ENCODE results near the gene CHMP2A.
A peak's percentile ranks its signal among the peaks of the same experiment; 100 is the strongest.
"Not testable (repeated sequence)": the region's sequence is repeated elsewhere in the genome, so short reads cannot be mapped to it uniquely, and the experiment has no call there.

Gene CHMP2A

GRCh38 chr19:58544591-58545285, 10.2 kb downstream of the CHMP2A start:
- peak overlapping the region in 20 of 21 experiments; percentile 76 to 96 (median 90) for H3K27ac ChIP-seq
- H3K4me3 ChIP-seq = peak overlapping the region; percentile 76 to 96 (median 94)

DNA sequence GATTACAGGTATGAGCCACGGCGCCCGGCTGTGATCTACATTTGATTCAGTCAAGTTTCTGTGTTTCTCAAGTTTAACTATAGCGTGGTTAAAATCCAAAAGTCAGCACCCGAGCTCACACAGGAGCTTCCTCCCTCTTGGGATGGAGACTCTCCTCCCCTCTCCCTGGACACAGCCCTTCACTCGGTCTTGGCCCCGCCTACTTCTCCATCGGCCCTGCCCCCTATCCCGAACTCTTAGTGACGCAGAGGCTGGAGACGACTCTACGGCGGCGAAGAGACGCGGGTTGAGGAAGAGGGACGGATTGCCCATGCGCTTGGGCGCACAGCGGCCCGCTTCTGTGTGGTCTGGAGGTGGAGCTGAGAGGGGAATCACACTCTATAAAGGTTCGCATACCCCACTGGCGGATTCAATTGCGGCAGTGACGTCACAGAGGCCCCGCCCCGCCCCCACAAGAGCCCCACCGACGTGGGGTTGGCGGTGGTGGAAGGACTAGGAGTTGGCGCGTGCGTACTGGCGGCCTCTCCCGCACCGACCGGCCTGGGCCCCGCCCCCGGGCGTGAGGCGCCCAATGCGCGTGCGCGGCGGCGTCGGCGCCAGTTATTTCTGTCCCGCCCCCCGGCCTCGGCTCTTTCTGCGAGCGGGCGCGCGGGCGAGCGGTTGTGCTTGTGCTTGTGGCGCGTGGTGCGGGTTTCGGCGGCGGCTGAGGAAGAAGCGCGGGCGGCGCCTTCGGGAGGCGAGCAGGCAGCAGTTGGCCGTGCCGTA, 10.9 kb downstream of the CHMP2A start, which contains the start of gene TRIM28:
TRIM28 (plus strand) TSS at position 239 of the 765 bp plus-strand sequence. CDS start 694 bp downstream, outside the sequence.
- Histone ChIP-seq H3K27ac (peak within 1 kb of the TSS in 20 of 21 experiments; percentile 76 to 96 (median 90)), H3K4me3 (peak within 1 kb of the TSS; percentile 76 to 96 (median 94))

- Histone ChIP-seq H3K27ac (peak overlapping the region in 20 of 21 experiments; percentile 76 to 96 (median 90)), H3K4me3 (peak overlapping the region in 3 of 7 experiments; percentile 76 to 96 (median 93))
Measured at GRCh38 chr19:58542641-58543372, 12.1 kb downstream of the CHMP2A start.

DNA sequence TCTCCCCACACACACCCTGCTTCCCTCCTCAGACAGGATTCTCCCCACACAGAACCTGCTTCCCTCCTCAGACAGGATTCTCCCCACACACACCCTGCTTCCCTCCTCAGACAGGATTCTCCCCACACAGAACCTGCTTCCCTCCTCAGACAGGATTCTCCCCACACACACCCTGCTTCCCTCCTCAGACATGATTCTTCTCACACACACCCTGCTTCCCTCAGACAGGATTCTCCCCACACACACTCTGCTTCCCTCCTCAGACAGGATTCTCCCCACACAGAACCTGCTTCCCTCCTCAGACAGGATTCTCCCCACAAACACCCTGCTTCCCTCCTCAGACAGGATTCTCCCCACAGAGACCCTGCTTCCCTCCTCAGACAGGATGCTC, 15.7 kb downstream of the CHMP2A start:
- peak overlapping the region in 1 of 21 experiments; percentile 40 for H3K27ac ChIP-seq
- H3K4me3 ChIP-seq = not testable (repeated sequence)

DNA sequence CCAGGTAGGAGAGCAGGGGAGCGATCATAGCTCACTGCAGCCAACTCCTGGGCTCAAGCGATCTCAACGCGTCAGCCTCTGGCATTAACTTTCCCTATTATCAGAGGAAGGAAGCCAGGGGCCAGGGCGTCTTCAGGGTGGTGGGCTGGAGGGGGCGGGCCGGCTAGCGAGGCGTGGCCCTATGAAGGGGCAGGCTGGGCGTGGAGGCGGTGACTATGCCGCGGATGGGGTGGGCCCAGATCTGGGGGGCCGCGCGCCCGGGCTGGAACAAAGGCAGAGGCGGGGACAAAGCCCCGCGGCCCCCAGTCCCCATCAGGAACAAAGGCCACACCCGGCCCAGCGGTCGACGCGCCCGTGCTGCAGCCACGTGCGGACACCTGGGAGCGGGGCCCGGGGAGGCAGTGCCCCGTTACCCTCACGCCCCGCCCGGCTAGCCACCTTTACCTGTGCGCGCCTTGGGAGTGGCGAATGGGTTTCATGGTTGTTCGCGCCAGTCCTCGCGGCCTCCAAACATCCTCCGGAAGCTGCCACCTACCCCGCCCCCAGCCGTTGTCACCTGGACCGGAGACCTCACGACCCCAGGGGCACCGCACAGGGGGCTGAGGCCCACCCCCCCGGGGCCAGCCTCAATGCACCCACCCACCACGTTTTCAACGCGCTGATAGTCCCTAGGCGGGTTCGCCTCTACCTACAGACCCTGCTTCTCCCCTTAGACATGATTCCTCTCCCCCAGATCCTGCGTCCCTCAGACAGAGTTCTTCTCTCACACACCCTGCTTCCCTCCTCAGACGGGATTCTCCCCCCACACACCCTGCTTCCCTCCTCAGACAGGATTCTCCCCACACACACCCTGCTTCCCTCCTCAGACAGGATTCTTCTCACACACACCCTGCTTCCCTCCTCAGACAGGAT, 16.4 kb downstream of the CHMP2A start:
- Histone ChIP-seq H3K4me3 (peak overlapping the region; percentile 20 to 38 (median 32)), H3K27ac (peak overlapping the region in 13 of 21 experiments; percentile 18 to 85 (median 42))

DNA sequence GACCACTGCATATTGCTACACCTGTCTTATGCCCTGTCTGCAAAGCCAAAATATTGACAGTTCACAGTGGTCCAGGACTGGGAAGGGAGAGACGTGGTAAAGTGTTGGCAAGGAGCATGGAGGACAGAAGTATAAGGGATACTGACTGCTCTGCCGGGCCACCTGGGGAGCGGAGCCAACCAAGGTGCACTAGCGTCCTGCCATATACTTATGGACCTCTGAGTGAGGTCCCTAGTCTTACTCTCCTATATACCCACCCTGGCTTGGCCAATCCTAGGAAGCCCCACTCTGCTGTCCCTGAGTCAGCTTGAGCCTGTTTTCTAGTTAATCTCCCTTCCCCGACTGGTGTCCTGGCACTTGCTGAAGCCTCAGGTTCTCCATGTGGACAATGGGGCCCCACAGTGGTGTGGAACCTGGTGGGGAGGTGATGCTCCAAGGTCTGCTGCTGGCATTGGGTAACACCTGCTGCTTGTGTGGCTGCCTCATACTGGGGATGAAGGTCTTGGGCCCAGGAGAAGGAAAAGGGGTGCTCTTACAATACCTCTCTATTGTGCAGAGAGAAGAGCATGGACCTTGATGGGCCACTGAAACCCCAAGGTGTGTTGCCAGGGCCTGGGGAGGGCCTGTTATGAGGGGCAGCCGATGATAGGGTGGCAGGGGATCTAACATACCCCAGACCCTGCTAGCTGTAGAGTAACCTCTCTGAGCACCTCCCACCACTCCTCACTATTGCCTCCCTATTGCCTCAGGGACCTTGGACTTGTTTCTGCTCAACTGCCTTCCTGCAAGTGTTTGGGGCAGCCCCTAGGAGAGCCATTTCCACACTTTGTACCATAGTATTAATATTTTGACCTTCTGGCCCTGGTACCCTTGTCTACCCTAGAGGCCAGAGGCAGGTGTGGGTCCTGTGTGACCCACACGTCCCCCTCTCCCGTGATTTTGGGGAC, 17.8 kb downstream of the CHMP2A start:
- H3K4me3 ChIP-seq = no peak overlapping the region
- no peak overlapping the region for H3K27ac ChIP-seq

DNA sequence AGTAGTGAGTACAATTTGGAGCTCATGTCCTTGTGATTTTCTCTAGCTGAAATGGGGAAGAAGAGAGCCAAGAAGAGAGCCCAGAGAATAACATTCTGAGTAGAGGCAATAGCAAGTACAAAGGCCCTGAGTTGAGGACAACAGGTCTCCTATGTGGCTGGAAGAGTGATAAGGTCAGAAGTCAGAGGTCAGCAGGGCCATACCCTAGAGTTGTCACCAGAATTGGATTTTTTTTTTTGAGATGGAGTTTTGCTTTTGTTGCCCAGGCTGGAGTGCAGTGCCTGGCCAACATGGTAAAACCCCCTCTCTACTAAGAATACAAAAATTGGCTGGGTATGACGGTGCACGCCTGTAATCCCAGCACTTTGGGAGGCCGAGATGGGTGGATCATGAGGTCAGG, 19.0 kb downstream of the CHMP2A start:
- no peak overlapping the region for H3K4me3 ChIP-seq
- no peak overlapping the region for H3K27ac ChIP-seq

DNA sequence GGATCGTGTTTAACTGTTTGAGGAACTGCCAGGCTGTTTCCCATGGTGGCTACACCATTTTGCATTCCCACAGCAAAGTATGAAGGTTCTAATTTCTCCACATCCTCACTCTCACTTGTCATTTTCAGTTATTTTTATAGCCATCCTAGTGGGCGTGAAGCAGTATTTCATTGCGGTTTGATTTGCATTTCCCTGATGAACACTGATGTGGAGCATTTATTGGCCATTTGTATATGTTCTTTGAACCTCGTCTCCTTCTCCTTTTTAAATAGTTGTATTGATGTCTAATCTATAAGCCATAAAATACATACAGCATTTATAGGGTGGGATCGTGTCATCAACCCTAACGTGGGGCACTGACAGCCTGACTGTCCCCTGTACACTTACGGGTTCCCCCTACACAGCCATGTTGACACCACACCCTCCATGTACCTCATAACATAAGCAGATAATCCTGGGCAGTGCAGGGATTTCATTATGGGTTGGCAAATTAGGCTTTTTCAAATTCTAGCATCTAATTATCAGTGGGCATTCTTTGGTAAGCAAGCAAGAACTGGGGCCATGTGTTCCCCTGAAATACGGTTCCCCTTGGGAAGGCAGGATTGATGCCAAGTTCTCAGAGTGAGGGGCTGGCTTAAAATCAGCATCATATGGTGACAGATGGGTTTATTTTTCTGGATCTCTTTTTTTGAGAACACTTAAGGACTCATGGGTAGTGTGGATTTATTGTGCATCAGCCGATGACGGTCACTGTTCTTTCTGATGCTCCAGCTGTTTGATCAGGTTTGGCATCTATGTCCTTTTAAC, 23.7 kb downstream of the CHMP2A start:
- no peak overlapping the region for H3K27ac ChIP-seq

GRCh38 chr19:58529405-58529804, 25.5 kb downstream of the CHMP2A start:
- no peak overlapping the region for H3K27ac ChIP-seq
- no peak overlapping the region for H3K4me3 ChIP-seq

More for the DNA sequence above, 23.7 kb downstream of the CHMP2A start:
- no peak overlapping the region for H3K4me3 ChIP-seq

GRCh38 chr19:58522709-58523108, 32.2 kb downstream of the CHMP2A start:
- no peak overlapping the region for H3K27ac ChIP-seq
- H3K4me3 ChIP-seq = no peak overlapping the region

- H3K27ac ChIP-seq = peak overlapping the region in 1 of 21 experiments; percentile 17
Measured at GRCh38 chr19:58521651-58522050, 33.3 kb downstream of the CHMP2A start.

DNA sequence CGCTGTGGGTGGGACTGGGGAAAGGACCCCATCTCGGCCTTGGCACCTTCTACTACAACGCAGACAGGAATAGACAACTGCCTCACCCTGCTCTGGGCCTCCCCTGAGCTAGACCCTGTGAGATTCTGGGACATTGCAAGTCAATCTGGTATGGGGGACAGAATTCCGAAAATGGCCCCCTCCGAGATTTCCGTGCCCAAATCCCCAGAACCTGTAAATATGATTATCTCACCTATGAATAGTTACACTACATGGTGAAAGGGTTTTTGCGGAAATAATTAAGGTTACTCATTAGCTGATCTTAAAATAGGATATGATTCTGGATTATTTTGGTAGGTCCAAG, 34.7 kb downstream of the CHMP2A start:
- peak overlapping the region; percentile 81 to 98 (median 95) for H3K27ac ChIP-seq
- H3K4me3 ChIP-seq = peak overlapping the region; percentile 71 to 91 (median 81)

More at GRCh38 chr19:58521651-58522050, 33.3 kb downstream of the CHMP2A start:
- H3K4me3 ChIP-seq = no peak overlapping the region

GRCh38 chr19:58519355-58520256, 35.3 kb downstream of the CHMP2A start, which contains the start of gene ZBTB45:
Gene ZBTB45 (minus strand): TSS chr19:58519810. CDS start chr19:58517673, 2,137 bp downstream.
- H3K27ac ChIP-seq = peak within 1 kb of the TSS; percentile 81 to 98 (median 95)
- peak within 1 kb of the TSS; percentile 71 to 91 (median 81) for H3K4me3 ChIP-seq

GRCh38 chr19:58519087-58519354, 35.9 kb downstream of the CHMP2A start:
- H3K4me3 ChIP-seq = peak overlapping the region; percentile 71 to 91 (median 81)

DNA sequence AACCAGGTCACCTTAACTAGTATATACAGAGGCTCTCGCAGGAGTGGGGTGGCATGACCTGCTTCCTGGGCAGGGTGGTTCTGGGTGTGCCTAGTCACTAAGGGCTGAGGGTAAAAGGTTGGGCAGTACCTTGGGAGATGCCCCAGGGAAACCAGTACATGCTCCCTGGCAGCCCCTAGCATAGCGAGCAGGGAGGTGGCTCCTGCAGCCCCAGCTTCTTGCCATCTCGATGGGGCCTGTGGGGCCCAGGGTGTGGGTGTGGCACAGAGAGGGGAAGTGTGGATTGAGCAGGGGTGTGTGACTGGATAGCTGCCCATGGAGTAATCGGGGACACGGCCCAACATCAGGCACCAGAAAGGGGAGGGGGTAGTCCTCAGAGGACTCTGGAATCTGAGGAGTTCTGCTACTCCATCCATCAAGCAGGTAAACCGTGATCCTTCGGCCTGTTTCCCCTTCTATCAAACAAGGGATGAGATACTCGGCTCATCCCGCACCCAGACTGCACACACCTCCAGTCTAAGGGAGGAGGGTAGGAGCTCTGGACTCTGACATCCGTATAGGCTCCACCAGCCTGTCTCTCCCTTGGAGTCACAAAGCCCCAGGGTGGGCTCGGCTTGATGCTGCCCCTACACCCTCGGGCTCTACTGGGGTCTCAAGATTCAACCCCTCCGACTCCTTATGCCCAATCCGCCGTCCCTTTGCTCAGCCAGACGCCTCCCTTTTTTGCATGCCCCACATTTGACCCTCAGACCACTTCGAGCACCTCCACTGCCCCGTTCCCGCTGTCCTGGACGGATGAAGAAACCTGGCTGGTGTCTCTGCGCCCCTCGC, 36.4 kb downstream of the CHMP2A start:
- H3K27ac ChIP-seq = peak overlapping the region; percentile 81 to 98 (median 95)
- H3K4me3 ChIP-seq = peak overlapping the region; percentile 71 to 91 (median 81)

More at GRCh38 chr19:58519087-58519354, 35.9 kb downstream of the CHMP2A start:
- peak overlapping the region; percentile 81 to 98 (median 95) for H3K27ac ChIP-seq
